ENCODE measurements around the gene S100A13. TPM values are rescaled to one million over a fixed set of nuclear protein-coding genes. Genes with fewer than 3 reads are reported as not detected.

S100A13 gene
- total and polyA plus RNA-seq, 9 of the 15 experiments (the other 6 are each of a cell fraction or from before 2014, with no cell fraction given), result 41.9 to 129 (median 58.0) TPM

GRCh38 chr1:153673511-153673910, 46.2 kb upstream of the S100A13 start:
- in situ Hi-C loops (cut with MboI), result loop anchor here (5.0 kb wide), 1 partner anchor 104 kb away; the partner anchor contains the start of gene SLC27A3
- no peak for FAIRE-seq
- TF ChIP-seq CHD2 (IDR thresholded peaks at IDR 0.05; ENCODE audit: low read depth, low read length) (no peak), CREB1 (IDR thresholded peaks at IDR 0.05) (no peak), CREB1 (CRISPR knock-in tag; IDR thresholded peaks at IDR 0.05) (no peak), ZNF165 (CRISPR knock-in tag; IDR thresholded peaks at IDR 0.05; ENCODE audit: borderline replicate concordance) (no peak), TCFL5 (CRISPR knock-in tag; conservative IDR thresholded peaks at IDR 0.05) (no peak), CHAMP1 (IDR thresholded peaks at IDR 0.05) (no peak), MYC (IDR thresholded peaks at IDR 0.05; ENCODE audit: low read depth, low read length) (no peak), MYC (CRISPR knock-in tag; IDR thresholded peaks at IDR 0.05; ENCODE audit: borderline replicate concordance, low read depth) (no peak), MYBL2 (IDR thresholded peaks at IDR 0.05; ENCODE audit: low read depth) (no peak), MYBL2 (CRISPR knock-in tag; IDR thresholded peaks at IDR 0.05; ENCODE audit: borderline replicate concordance) (no peak), ZC3H8 (IDR thresholded peaks at IDR 0.05) (no peak), ZNF830 (CRISPR knock-in tag; IDR thresholded peaks at IDR 0.05) (no peak), ZNF79 (CRISPR knock-in tag; IDR thresholded peaks at IDR 0.05; ENCODE audit: low read depth) (no peak), POLR3G (IDR thresholded peaks at IDR 0.05; ENCODE audit: extremely low read depth, insufficient read length, insufficient replicate concordance) (no peak)
- TF ChIP-seq, protein P1, sequence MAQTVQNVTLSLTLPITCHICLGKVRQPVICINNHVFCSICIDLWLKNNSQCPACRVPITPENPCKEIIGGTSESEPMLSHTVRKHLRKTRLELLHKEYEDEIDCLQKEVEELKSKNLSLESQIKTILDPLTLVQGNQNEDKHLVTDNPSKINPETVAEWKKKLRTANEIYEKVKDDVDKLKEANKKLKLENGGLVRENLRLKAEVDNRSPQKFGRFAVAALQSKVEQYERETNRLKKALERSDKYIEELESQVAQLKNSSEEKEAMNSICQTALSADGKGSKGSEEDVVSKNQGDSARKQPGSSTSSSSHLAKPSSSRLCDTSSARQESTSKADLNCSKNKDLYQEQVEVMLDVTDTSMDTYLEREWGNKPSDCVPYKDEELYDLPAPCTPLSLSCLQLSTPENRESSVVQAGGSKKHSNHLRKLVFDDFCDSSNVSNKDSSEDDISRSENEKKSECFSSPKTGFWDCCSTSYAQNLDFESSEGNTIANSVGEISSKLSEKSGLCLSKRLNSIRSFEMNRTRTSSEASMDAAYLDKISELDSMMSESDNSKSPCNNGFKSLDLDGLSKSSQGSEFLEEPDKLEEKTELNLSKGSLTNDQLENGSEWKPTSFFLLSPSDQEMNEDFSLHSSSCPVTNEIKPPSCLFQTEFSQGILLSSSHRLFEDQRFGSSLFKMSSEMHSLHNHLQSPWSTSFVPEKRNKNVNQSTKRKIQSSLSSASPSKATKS (CRISPR knock-in tag; IDR thresholded peaks at IDR 0.05), result no peak
- TF ChIP-seq, protein P2, sequence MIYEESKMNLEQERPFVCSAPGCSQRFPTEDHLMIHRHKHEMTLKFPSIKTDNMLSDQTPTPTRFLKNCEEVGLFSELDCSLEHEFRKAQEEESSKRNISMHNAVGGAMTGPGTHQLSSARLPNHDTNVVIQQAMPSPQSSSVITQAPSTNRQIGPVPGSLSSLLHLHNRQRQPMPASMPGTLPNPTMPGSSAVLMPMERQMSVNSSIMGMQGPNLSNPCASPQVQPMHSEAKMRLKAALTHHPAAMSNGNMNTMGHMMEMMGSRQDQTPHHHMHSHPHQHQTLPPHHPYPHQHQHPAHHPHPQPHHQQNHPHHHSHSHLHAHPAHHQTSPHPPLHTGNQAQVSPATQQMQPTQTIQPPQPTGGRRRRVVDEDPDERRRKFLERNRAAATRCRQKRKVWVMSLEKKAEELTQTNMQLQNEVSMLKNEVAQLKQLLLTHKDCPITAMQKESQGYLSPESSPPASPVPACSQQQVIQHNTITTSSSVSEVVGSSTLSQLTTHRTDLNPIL (CRISPR knock-in tag; IDR thresholded peaks at IDR 0.05), result no peak

More at GRCh38 chr1:153673511-153673910, 46.2 kb upstream of the S100A13 start:
- H3K4me3 ChIP-seq, result no peak overlapping the region
- no peaks in the 10 kb centered on the region for H3K9me3 ChIP-seq (replicated peaks; ENCODE audit: control insufficient read depth, insufficient read depth, low read depth, low read length)
- POLR2A ChIA-PET, result interaction anchor here (0.7 to 2.3 kb wide), 2 partner anchors 16 to 317 kb away, joined by 5 to 10 read pairs; partner anchors contain the start of genes RPS27 and SNAPIN
- CTCF ChIA-PET (ENCODE audit: low intra/inter-chr PET ratio), result interaction anchor here (0.9 kb wide), 1 partner anchor 76 kb away, joined by 3 read pairs; no protein-coding TSS in a partner anchor
- H3K9me1 ChIP-seq (ENCODE audit: control insufficient read depth, insufficient read depth, low read length), result no peaks in the 10 kb centered on the region
- intact Hi-C loops (cut with micrococcal nuclease), result loop anchor here (5.0 kb wide), 2 partner anchors 161 to 314 kb away; partner anchors contain the start of gene RAB13
- H3K36me3 ChIP-seq (ENCODE audit: control insufficient read depth, insufficient read depth, low read length), result peaks cover 19% of the 10 kb centered on the region
- no peak overlapping the region for H3K27ac ChIP-seq (ENCODE audit: extremely low read depth, low read depth, low read length)
- H3K4me1 ChIP-seq (replicated peaks in 1 of 2; ENCODE audit: control insufficient read depth in 2 of 2, insufficient read depth in 2 of 2, low read length in 2 of 2), result peaks cover 0 to 9% of the 10 kb centered on the region in 2 experiments; a peak in 3 of 5 replicates
- WGBS (ENCODE audit: insufficient coverage, low coverage, missing lambda C conversion rate), result 91% methylated on average over 2 of the region's 2 CpGs
- H3K27me3 ChIP-seq (ENCODE audit: control insufficient read depth in 2 of 2, insufficient read depth in 2 of 2, low read length in 2 of 2), result peaks cover 5 to 8% of the 10 kb centered on the region in 2 experiments; a peak in 4 of 5 replicates
- no peak overlapping the region for H2AFZ ChIP-seq (ENCODE audit: low read depth, low read length)
- H3K9ac ChIP-seq (ENCODE audit: insufficient read depth in 1 of 2, low read depth in 2 of 2, low read length in 2 of 2), result no peak overlapping the region
- no peak overlapping the region for H3K4me2 ChIP-seq (ENCODE audit: insufficient read depth, low read length)
- ATAC-seq (no peak), DNase-seq (ENCODE audit: extremely low read depth in 1 of 4, low spot score in 3 of 4) (no peak)
- H4K20me1 ChIP-seq (replicated peaks; ENCODE audit: control insufficient read depth, insufficient read depth, low read length), result no peaks in the 10 kb centered on the region; the same call in 1 of the 2 replicates
- BruUV-seq (replicated peaks), result no TSS peak
- H3K79me2 ChIP-seq (ENCODE audit: control insufficient read depth, insufficient read depth, low read length), result peaks cover 23% of the 10 kb centered on the region

Measured in K562 (cell line).